GM15510 (cell line): Measurements from ENCODE around the gene EMX2.

Experiments used
- POLR2A ChIP-seq: IDR thresholded peaks from 3 replicates; pipeline ENCODE4 v1.6.1; 2011; ENCODE audit warnings: borderline replicate concordance; ENCODE audit not compliant: insufficient read length; ENCODE audit errors: extremely low read depth

Gene EMX2

DNA sequence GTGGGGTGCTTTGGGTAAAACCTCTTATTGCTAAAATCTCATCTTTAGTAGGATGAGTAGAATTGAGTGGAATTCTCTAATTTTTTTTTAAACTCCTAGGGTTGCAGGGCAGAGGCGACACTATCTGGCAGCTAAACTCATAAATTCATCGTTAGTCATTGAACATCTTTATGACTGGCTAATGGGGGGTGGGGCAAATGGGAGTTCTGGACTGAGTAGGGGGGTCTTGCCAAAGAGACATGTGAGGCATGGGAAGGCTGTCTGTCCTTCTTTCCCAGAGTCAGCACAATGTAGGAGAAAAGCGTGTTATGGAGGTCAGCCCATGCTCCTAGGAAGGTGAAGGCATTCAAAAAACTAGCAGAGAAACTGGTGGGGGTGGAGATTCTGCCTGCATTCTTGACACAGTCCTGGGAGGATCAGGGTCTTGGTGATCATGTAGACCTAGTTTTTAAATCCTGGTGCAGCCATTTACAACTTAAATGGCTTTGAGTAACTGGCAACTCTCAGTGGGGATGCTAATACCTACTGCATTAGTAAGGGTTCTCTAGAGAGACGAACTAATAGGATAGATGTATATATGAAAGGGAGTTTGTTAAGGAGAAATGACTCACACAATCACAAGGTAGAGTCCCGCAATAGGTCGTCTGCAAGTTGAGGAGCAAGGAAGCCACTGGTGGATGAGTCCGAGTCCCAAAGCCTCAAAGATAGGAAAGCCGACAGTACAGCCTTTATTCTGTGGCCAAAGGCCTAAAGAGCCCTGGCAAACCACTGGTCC, 47.7 kb downstream of the EMX2 start:
- TF ChIP-seq POLR2A: no peak

DNA sequence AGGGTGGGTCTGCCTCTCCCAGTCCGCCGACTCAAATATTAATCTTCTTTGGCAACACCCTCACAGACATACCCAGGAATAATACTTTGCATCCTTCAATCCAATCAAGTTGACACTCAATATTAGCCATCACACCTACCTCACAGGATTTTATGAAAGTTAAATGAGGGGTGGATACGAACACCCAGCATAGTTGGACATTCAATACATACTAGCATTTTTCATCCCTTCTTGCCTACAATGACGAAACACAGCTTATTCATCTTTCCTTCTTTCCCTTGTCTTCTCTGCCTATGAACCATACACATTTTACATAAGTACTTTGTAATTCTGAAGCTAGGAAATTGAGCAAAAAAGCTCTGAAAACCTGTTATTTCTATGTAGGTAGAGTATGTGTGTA, 48.5 kb downstream of the EMX2 start:
- no peak for TF ChIP-seq POLR2A

DNA sequence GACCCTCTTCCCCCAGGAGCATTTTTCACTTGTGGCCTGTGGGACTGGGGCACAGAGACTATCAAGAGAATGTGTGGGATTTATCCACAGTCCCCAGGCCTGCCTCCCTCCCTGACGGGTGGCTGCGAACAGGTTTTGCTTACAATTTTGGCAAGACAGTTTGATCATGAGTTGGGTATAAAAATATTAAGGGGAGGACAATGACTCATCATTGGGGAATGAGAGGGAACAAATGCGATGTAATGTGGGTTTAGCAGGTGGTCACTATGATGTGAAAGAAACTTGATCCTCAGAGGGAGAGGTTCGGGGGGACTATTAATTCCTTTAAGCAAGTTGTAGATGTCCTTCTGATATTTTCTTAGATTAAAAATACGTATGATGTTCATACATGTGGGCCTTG, 52.2 kb downstream of the EMX2 start:
- TF ChIP-seq POLR2A: no peak

DNA sequence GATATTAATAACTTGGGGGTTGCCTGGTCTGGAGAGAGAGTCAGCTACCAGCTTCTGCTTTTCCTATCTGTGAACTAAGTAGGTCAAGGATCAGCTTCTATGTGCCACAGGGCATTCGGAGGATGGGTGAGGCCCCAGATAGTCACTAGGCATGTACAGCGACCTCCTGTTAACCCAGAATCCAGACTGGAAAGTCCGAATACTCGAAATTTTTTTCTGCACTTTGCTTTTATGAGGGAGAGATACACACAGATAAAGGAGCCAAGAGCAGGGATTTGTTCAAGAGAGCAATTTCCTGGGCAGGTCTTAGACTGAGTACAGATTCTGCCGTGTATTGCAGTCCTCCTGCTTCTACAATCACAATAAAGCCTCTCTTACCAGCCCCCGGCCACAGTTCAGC, 54.2 kb downstream of the EMX2 start:
- no peak for TF ChIP-seq POLR2A

DNA sequence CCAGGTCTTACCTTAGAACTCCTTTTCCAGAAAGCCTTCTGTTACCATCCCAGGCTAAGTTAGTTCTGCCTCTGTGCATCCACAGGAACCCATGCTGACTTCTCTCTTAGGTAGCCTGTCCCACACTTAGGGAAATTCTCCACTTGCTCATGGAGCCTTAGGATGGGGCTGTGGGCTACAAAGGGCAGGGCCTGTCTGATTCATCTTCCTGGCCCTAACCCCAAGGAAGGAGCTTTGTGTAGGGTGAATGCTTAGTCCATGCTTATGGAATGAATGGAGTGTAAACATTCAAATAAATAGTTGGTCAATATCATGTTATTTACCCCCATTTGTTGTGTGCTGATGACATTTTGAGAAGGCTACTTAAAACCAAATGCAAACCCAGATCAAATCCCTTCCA, 54.7 kb downstream of the EMX2 start:
- TF ChIP-seq POLR2A: no peak
